GM12878 (cell line): ENCODE measurements around the gene BEX3. TPM values are rescaled to one million over a fixed set of nuclear protein-coding genes. Genes with fewer than 3 reads are reported as not detected.

Experiments used
- ATAC-seq: fragments of 200-7000 bp; cut with Tn5 transposase; 3 replicates; pipeline ENCODE4 v1.9.1; 2020; ENCODE audit warnings: mild to moderate bottlenecking, moderate library complexity
- BruUV-seq: library from RNA; stranded (reverse); fragments of 400-500 nt; replicated peaks from 2 replicates; lab custom pipeline; 2021; lab: Mats Ljungman, UMichigan
- CTCF ChIA-PET: fragments of 300-600 bp; sonication (Branson Sonifier 250); formaldehyde crosslinking; extraction: SDS; loops from one replicate; lab custom pipeline; 2021; ENCODE audit warnings: inconsistent platforms; lab: Yijun Ruan, JAX
- POLR2A ChIA-PET: fragments of 350-600 bp; formaldehyde crosslinking; extraction: SDS; loops from one replicate; lab custom pipeline; 2021; ENCODE audit warnings: inconsistent platforms; lab: Charles Lee
- RAD21 ChIA-PET: fragments of 300-600 bp; sonication (Branson Sonifier 250); formaldehyde crosslinking; loops from one replicate; lab custom pipeline; 2023; ENCODE audit warnings: antibody characterized with exemption; ENCODE audit not compliant: unreplicated experiment; lab: Charles Lee
- SMC1A ChIA-PET: fragments of 300-600 bp; sonication (Branson Sonifier 250); formaldehyde crosslinking; loops from one replicate; lab custom pipeline; 2023; ENCODE audit not compliant: unreplicated experiment, uncharacterized antibody; lab: Charles Lee
- DNase-seq: peaks from one replicate; pipeline ENCODE4 v3.0.0-alpha.2; 2011; ENCODE audit warnings: low read depth, low spot score
- FAIRE-seq: peaks from 3 replicates; lab custom pipeline; 2011; peaks lifted over from hg19 to GRCh38; lab: Jason Lieb, UNC
- H2AFZ ChIP-seq: 2 replicates; pipeline ENCODE4 v1.6.0; 2011; ENCODE audit warnings: low read depth, low read length, control low read depth; ENCODE audit not compliant: control insufficient read depth
- H3K27ac ChIP-seq: 2 replicates; pipeline ENCODE4 v1.5.1; 2011; ENCODE audit warnings: control low read depth; ENCODE audit not compliant: control insufficient read depth, insufficient read depth
- H3K27me3 ChIP-seq, 2 experiments: replicated peaks in 1 of 2; 2 replicates each; pipeline versions ENCODE4 v1.6.0 to v1.6.1; 2011; ENCODE audit warnings: low read length in 1 of 2; ENCODE audit not compliant: control insufficient read depth in 2 of 2, insufficient read depth in 2 of 2
- H3K36me3 ChIP-seq, 2 experiments: 2 replicates each; pipeline ENCODE4 v1.5.1; 2011; ENCODE audit warnings: low read length in 1 of 2; ENCODE audit not compliant: control insufficient read depth in 2 of 2, insufficient read depth in 2 of 2
- H3K4me1 ChIP-seq: 2 replicates; pipeline ENCODE4 v1.6.1; 2011; ENCODE audit warnings: mild to moderate bottlenecking, low read length, moderate library complexity, mixed read lengths; ENCODE audit not compliant: control insufficient read depth, insufficient read depth
- H3K4me2 ChIP-seq: 2 replicates; pipeline ENCODE4 v1.6.0; 2011; ENCODE audit warnings: control low read depth; ENCODE audit not compliant: control insufficient read depth, insufficient read depth
- H3K4me3 ChIP-seq: fragments of 200-600 bp; sonication (generic); 2 replicates; pipeline ENCODE4 v1.5.1; 2016
- H3K79me2 ChIP-seq: 2 replicates; pipeline ENCODE4 v1.6.0; 2011; ENCODE audit warnings: low read length; ENCODE audit not compliant: control insufficient read depth, insufficient read depth
- H3K9ac ChIP-seq: 2 replicates; pipeline ENCODE4 v1.8.0; 2011; ENCODE audit warnings: low read length, control low read depth, mixed read lengths; ENCODE audit not compliant: control insufficient read depth, insufficient read depth
- H3K9me3 ChIP-seq: replicated peaks from 3 replicates; pipeline ENCODE4 v1.5.1; 2011; ENCODE audit warnings: mild to moderate bottlenecking, low read length; ENCODE audit not compliant: control insufficient read depth, insufficient read depth
- H4K20me1 ChIP-seq: 2 replicates; pipeline ENCODE4 v1.6.0; 2011; ENCODE audit not compliant: control insufficient read depth, insufficient read depth
- IRF5 ChIP-seq: fragments of 450-650 bp; IDR thresholded peaks from 2 replicates; pipeline ENCODE4 v1.6.1; 2017; ENCODE audit warnings: borderline replicate concordance
- SMARCA5 ChIP-seq: fragments of 450-650 bp; IDR thresholded peaks from 2 replicates; pipeline ENCODE4 v1.6.1; 2017; ENCODE audit warnings: mild to moderate bottlenecking
- ZSCAN29 ChIP-seq: fragments of 450-650 bp; IDR thresholded peaks from 2 replicates; pipeline ENCODE4 v1.6.1; 2017; ENCODE audit warnings: mild to moderate bottlenecking, moderate library complexity
- WGBS: methylation state at CpG from one replicate; pipeline ENCODE4 v1.1.6; 2016; ENCODE audit warnings: low lambda C conversion rate; ENCODE audit not compliant: insufficient replicate concordance, insufficient coverage; ENCODE audit errors: missing lambda C conversion rate; 5-methylcytosine and 5-hydroxymethylcytosine counted together
- in situ Hi-C: fragments of 300-500 bp; cut with MboI; formaldehyde crosslinking; loops from 9 replicates; pipeline ENCODE4 v1.14.3; 2018; ENCODE audit warnings: mixed read lengths
- intact Hi-C: fragments of 100-400 bp; cut with micrococcal nuclease; formaldehyde crosslinking; loops from one replicate; pipeline ENCODE4 v1.14.2; 2022; ENCODE audit not compliant: unreplicated experiment
- polyA plus RNA-seq, 11 experiments: library from polyadenylated mRNA; depleted of rRNA in 4 of 11; unstranded in 6 of 11; stranded (reverse) in 5 of 11; fragments of >200 nt; fragmentation: Nextera tagmentation in 4 of 11; fragmentation: Illumina TruSeq in 1 of 11; extraction: Ambion mirVana in 4 of 11; extraction: Trizol in 1 of 11; gene quantifications; 1 replicate in 1 of 11; 2 replicates in 10 of 11; pipeline versions ENCODE4 v1.2.1 to v1.2.3, GENCODE V29; 2011 to 2016; ENCODE audit warnings: inconsistent platforms in 2 of 11, missing spikeins in 2 of 11, low read depth in 1 of 11
- total RNA-seq, 4 experiments: library from RNA; depleted of rRNA in 3 of 4; stranded (reverse); fragments of >200 nt in 3 of 4; fragmentation: Illumina TruSeq in 1 of 4; extraction: Trizol in 1 of 4; gene quantifications; 2 replicates each; pipeline versions ENCODE4 v1.2.1 to v1.2.3, GENCODE V29; 2013 to 2021
- TF ChIP-seq, protein P1 (sequence below): fragments of 450-650 bp; formaldehyde crosslinking; IDR thresholded peaks from 2 replicates; pipeline ENCODE4 v1.4.0; 2022; ENCODE audit warnings: mild to moderate bottlenecking, moderate library complexity

The BEX3 gene
- total and polyA plus RNA-seq, 10 of the 15 experiments (the other 5 are each of a cell fraction or from before 2014, with no cell fraction given), result 1.3 to 1.5 TPM; not detected in 8

DNA sequence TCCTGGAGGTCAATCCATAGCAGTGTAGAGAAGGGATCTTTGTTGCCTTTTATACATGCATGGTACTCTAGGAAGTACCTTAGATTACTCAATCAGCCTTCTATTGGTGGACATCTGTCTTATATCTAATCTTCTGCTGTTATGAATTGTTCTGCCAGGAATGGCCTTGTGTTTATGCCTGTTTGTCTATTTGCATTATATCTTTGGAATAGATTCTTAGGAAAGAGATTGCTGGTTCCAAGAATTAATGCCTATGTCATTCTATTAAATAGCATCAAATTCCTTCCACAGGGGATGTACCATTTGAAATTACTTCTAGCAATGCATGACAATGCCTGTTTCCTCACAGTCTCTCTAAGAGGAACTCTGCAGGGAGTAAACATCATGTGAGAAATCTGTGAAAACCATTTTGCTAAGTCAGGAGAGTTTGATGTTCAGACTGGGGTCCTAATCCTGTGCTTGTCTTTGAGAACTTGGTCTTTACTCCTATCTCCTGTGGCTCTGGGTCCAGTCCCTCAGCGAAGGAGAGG, 42.5 kb downstream of the BEX3 start:
- ChIA-PET SMC1A (no interaction called here), RAD21 (no interaction called here)
- FAIRE-seq, result no peak

More for the DNA sequence above, 42.5 kb downstream of the BEX3 start:
- Histone ChIP-seq H3K4me1 (no peaks in the 10 kb centered on the region), H4K20me1 (no peaks in the 10 kb centered on the region), H3K4me2 (no peak overlapping the region), H3K36me3 (no peaks in the 10 kb centered on the region), H3K27me3 (no peaks in the 10 kb centered on the region), H3K9me3 (no peaks in the 10 kb centered on the region), H2AFZ (no peak overlapping the region), H3K9ac (no peak overlapping the region), H3K27ac (no peak overlapping the region), H3K79me2 (no peaks in the 10 kb centered on the region), H3K4me3 (no peak overlapping the region)
- in situ Hi-C loops (no loop called here), intact Hi-C loops (no loop called here)
- POLR2A ChIA-PET, result no interaction called here
- ATAC-seq (no peak), DNase-seq (no peak)
- no TSS peak for BruUV-seq
- no peak for TF ChIP-seq IRF5
- TF ChIP-seq ZSCAN29, result no peak
- TF ChIP-seq, protein P1, sequence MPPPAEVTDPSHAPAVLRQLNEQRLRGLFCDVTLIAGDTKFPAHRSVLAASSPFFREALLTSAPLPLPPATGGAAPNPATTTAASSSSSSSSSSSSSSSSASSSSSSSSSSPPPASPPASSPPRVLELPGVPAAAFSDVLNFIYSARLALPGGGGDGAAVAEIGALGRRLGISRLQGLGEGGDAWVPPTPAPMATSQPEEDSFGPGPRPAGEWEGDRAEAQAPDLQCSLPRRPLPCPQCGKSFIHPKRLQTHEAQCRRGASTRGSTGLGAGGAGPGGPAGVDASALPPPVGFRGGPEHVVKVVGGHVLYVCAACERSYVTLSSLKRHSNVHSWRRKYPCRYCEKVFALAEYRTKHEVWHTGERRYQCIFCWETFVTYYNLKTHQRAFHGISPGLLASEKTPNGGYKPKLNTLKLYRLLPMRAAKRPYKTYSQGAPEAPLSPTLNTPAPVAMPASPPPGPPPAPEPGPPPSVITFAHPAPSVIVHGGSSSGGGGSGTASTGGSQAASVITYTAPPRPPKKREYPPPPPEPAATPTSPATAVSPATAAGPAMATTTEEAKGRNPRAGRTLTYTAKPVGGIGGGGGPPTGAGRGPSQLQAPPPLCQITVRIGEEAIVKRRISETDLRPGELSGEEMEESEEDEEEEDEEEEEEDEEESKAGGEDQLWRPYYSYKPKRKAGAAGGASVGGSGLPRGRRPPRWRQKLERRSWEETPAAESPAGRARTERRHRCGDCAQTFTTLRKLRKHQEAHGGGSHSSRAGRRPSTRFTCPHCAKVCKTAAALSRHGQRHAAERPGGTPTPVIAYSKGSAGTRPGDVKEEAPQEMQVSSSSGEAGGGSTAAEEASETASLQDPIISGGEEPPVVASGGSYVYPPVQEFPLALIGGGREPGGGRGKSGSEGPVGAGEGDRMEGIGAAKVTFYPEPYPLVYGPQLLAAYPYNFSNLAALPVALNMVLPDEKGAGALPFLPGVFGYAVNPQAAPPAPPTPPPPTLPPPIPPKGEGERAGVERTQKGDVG (CRISPR knock-in tag), result no peak
- no peak for TF ChIP-seq SMARCA5
- CTCF ChIA-PET, result no interaction called here
- WGBS, result 4% methylated on average over 1 of the region's 1 CpG
